DMS 273 treated with DMSO at 0.1 percent for 48 hours (cell line): ENCODE data around the gene PDK2.

ENCODE experiments used
- DNase-seq: peaks from one replicate; lab custom pipeline; 2025; lab: John Stamatoyannopoulos, UW

PDK2 gene

GRCh38 chr17:50078430-50078829 is 16.7 kb upstream of the PDK2 start:
- no peak for DNase-seq

- peak; percentile 77 for DNase-seq
Observed at GRCh38 chr17:50079334-50080095, 15.6 kb upstream of the PDK2 start.

GRCh38 chr17:50080096-50080480 is 15.1 kb upstream of the PDK2 start:
- no peak for DNase-seq

GRCh38 chr17:50080827-50081226 is 14.3 kb upstream of the PDK2 start:
- DNase-seq, result no peak

- no peak for DNase-seq
Observed at GRCh38 chr17:50081757-50082156, 13.4 kb upstream of the PDK2 start.

- peak; percentile 56 for DNase-seq
Observed at GRCh38 chr17:50087246-50087911, 7.8 kb upstream of the PDK2 start.

GRCh38 chr17:50087912-50088405 is 7.2 kb upstream of the PDK2 start:
- DNase-seq, result no peak

GRCh38 chr17:50088952-50089825 is 6.0 kb upstream of the PDK2 start:
- DNase-seq, result no peak

- no peak for DNase-seq
Observed at GRCh38 chr17:50090071-50090470, 5.1 kb upstream of the PDK2 start.

GRCh38 chr17:50090971-50091917 is 3.9 kb upstream of the PDK2 start:
- DNase-seq, result no peak

GRCh38 chr17:50091918-50092285 is 3.2 kb upstream of the PDK2 start:
- DNase-seq, result no peak

- DNase-seq, result no peak
Observed at GRCh38 chr17:50093246-50093645, 1.9 kb upstream of the PDK2 start.

- DNase-seq, result no peak
Observed at GRCh38 chr17:50093807-50094206, 1.3 kb upstream of the PDK2 start.

- DNase-seq, result peak; percentile 63
Observed at GRCh38 chr17:50094243-50094752, 853 bp upstream of the PDK2 start.

GRCh38 chr17:50095626-50096037 is 481 bp downstream of the PDK2 start:
- DNase-seq, result no peak

GRCh38 chr17:50096092-50096491 is 941 bp downstream of the PDK2 start:
- DNase-seq, result no peak

- DNase-seq, result no peak
Observed at GRCh38 chr17:50096758-50097157, 1.6 kb downstream of the PDK2 start.

- DNase-seq, result no peak
Observed at GRCh38 chr17:50097455-50097854, 2.3 kb downstream of the PDK2 start.

- DNase-seq, result no peak
Observed at GRCh38 chr17:50097926-50098325, 2.8 kb downstream of the PDK2 start.

GRCh38 chr17:50098583-50098982 is 3.4 kb downstream of the PDK2 start:
- DNase-seq, result no peak

GRCh38 chr17:50099003-50099402 is 3.9 kb downstream of the PDK2 start:
- peak; percentile 11 for DNase-seq
